ENCODE data around the gene NUDT22. TPM values are rescaled to one million over a fixed set of nuclear protein-coding genes. Genes with fewer than 3 reads are reported as not detected.
A peak's percentile ranks its signal among the peaks of the same experiment; 100 is the strongest.

NUDT22 gene
- total RNA-seq, 2 donors from 2014 or later: 110 to 168 TPM

GRCh38 chr11:64239662-64240434, 13.8 kb downstream of the NUDT22 start:
- Histone ChIP-seq H3K27me3 (no peaks in the 10 kb centered on the region), H3K9ac (ENCODE audit: low read depth in 2 of 2, low read length in 2 of 2) (peak overlapping the region; percentile 84 to 94), H3K9me3 (no peaks in the 10 kb centered on the region), H3K27ac (peak overlapping the region; percentile 98), H3K36me3 (no peaks in the 10 kb centered on the region), H3K4me3 (peak overlapping the region; percentile 95), H3K4me1 (peaks cover 26% of the 10 kb centered on the region)
- no peak for DNase-seq
- intact Hi-C loops (cut with DNase I): no loop called here
- TF ChIP-seq CTCF (IDR thresholded peaks at IDR 0.05): no peak

DNA sequence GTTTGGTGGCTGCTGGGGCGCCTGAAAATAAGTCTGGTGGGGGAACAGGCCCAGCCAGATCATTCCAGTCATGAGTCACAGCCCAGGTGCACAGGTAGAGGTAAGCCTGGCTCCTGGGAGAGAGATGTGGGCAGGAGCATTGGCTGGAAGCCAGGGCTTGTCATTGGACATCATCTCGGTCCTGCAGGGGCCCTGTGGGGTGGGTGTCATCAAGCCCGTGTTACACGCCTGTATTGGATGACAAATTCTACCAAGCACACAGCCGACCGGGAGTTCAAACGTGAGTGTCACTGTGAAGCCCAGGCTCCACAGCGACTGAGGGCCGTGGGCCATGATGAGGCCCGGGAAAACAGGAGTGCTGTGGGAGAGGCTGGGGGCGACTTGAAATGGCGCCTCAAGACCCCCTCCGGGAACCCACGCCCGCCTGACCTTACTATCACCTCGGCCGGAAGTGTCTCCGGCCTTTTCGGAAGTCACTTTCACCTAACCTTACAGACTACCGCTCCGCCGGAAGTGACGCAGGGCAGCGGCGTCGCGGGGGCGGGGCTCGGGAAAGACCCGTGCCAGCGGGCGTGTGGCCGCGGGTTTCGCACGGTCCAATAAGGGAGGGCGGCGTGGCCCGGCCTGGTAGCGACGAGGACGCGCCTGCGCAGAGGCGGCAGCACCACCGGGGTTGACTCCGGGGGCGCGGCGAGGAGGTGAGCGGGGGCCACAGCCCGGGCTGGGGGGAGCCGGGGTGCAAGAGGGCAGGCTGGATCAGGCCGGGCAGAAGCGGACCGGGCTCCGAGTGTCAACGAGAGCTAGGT, 14.6 kb downstream of the NUDT22 start, which contains the start of gene FKBP2:
Gene FKBP2, plus strand, starts transcription at position 661 of the 806 bp plus-strand sequence. CDS start 1,293 bp downstream, outside the sequence.
- H3K27me3 ChIP-seq: no peaks in the 10 kb centered on the region
- TF ChIP-seq CTCF (IDR thresholded peaks at IDR 0.05): no peak
- H3K4me3 ChIP-seq: peak within 1 kb of the TSS; percentile 95
- peaks cover 21% of the 10 kb centered on the region for H3K4me1 ChIP-seq
- peak within 1 kb of the TSS; percentile 92 to 95 for H3K9ac ChIP-seq (ENCODE audit: low read depth in 2 of 2, low read length in 2 of 2)
- peak within 1 kb of the TSS; percentile 98 for H3K27ac ChIP-seq
- peak; percentile 97 for DNase-seq
- no peaks in the 10 kb centered on the region for H3K9me3 ChIP-seq
- H3K36me3 ChIP-seq: no peaks in the 10 kb centered on the region
- intact Hi-C loops (cut with DNase I): no loop called here

DNA sequence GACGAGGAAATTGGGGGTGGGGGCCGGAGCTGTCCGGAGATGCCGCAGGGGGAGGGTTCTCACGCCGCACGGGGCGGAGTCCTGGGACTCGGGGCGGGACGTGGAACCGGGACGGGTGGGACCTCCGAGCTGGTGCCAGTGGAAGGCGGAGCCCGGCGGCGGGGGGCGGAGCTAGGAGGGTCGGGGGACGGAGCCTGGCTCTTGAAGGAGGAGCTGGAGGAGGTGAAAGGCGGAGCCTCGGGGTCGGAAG, 15.1 kb downstream of the NUDT22 start:
- Histone ChIP-seq H3K4me1 (peaks cover 20% of the 10 kb centered on the region), H3K36me3 (no peaks in the 10 kb centered on the region)
- intact Hi-C loops (cut with DNase I): no loop called here

DNA sequence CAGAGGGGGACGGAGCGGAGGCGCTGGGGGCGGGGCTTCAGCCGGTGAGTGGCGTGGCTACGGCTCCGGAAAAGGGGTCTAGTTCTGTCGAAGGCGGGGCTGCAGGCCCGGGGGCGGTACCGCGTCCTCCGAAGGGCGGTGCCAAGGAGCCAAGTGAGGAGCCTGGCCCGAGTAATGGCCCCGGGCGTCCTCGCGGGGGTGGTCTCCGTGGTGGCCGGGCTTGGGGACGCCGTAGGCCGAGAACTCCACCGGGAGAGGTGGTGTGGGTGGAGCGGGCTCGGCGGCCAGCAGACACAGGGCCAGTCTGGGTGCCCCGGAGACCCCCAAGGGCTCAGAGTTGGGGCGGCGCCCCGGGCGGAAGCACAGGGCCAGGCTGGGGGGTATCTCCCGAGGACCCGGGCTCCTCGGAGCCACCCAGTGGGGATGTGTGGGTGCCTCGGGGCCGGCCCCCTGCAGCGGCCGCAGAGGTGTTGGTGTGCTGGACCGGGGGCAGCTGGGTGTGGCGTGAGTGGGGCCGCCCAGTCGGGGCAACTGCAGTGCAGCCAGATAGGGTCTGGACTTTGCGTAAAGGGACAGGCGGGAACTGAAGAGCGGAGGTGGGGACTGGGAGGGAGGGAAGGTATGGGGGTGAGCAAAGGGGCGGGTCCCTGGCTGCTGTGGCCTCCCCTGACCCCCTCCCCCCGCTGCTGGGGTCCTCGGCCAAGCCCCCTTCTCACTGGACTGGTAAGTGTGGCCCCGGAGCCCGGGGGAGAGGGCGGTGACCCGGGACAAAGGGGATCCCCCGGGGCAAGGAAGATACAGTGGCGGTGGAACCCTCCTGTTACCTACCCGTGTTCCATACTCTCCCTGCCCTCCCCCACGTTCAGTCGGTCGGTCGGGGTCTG, 15.7 kb downstream of the NUDT22 start:
- Histone ChIP-seq H3K9me3 (no peaks in the 10 kb centered on the region), H3K27ac (peak overlapping the region; percentile 96), H3K9ac (ENCODE audit: low read depth in 2 of 2, low read length in 2 of 2) (peak overlapping the region; percentile 92 to 95), H3K4me3 (peak overlapping the region; percentile 95), H3K27me3 (no peaks in the 10 kb centered on the region), H3K36me3 (no peaks in the 10 kb centered on the region), H3K4me1 (peaks cover 20% of the 10 kb centered on the region)
- DNase-seq: peak; percentile 74
- intact Hi-C loops (cut with DNase I): no loop called here
- TF ChIP-seq CTCF (IDR thresholded peaks at IDR 0.05): no peak

More for the DNA sequence above, 15.1 kb downstream of the NUDT22 start:
- H3K27me3 ChIP-seq: no peaks in the 10 kb centered on the region
- TF ChIP-seq CTCF (IDR thresholded peaks at IDR 0.05): no peak
- peak; percentile 100 for DNase-seq
- H3K4me3 ChIP-seq: peak overlapping the region; percentile 95
- peak overlapping the region; percentile 84 to 86 for H3K9ac ChIP-seq (ENCODE audit: low read depth in 2 of 2, low read length in 2 of 2)
- no peaks in the 10 kb centered on the region for H3K9me3 ChIP-seq
- peak overlapping the region; percentile 98 for H3K27ac ChIP-seq

DNA sequence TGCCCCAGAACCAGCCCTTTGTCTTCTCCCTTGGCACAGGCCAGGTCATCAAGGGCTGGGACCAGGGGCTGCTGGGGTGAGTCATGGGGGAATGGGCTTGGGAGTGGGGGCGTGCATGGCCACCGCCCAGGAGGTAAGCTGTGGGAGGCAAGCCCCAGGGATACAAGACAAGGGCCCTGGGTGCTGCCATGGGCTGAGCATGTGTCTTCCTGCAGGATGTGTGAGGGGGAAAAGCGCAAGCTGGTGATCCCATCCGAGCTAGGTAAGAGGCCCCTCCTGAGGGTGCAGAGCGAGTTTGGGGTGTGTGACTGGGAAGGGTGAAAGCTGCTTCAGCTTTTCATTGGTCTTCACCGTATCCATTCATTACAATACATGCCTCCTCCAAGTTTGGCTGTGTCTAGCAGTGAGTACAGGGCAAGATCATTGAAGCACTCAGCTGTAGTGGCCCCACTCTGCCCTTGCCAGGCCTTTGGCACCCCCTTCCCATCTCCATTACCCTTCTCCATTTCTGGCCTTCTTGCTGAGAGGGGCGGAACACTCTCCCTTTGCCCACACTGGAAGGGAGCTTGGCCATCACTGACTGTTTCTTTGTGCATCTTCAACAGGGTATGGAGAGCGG, 17.3 kb downstream of the NUDT22 start:
- DNase-seq: no peak
- Histone ChIP-seq H3K36me3 (no peaks in the 10 kb centered on the region), H3K9me3 (no peaks in the 10 kb centered on the region), H3K27ac (peak overlapping the region; percentile 96), H3K4me1 (peaks cover 12% of the 10 kb centered on the region), H3K9ac (ENCODE audit: low read depth in 2 of 2, low read length in 2 of 2) (peak overlapping the region; percentile 36 to 92), H3K4me3 (peak overlapping the region; percentile 95), H3K27me3 (no peaks in the 10 kb centered on the region)
- intact Hi-C loops (cut with DNase I): no loop called here
- no peak for TF ChIP-seq CTCF (IDR thresholded peaks at IDR 0.05)
